ENCODE data around the gene CARD16.

GRCh38 chr11:104992781-104993180 lies 52.4 kb downstream of the CARD16 start:
- no peak for TF ChIP-seq CTCF (IDR thresholded peaks at IDR 0.05)
- TF ChIP-seq POLR2A (IDR thresholded peaks at IDR 0.05), result no peak
